Dermis blood vessel endothelial cell (primary cell): ENCODE results near the gene CUX1. TPM values are rescaled to one million over a fixed set of nuclear protein-coding genes. Genes with fewer than 3 reads are reported as not detected.

ENCODE experiments used
- DNase-seq: peaks from one replicate; pipeline ENCODE4 v3.0.0; 2010
- total RNA-seq: library from RNA; depleted of rRNA; stranded (reverse); fragments of >200 nt; gene quantifications from 2 replicates; pipeline ENCODE4 v1.2.3, GENCODE V29; 2014

Gene CUX1
- total RNA-seq, 1 donor from 2014 or later, result 39.5 TPM

- no peak for DNase-seq
Observed at GRCh38 chr7:102280521-102280920, 463.1 kb downstream of the CUX1 start.

- no peak for DNase-seq
Observed at GRCh38 chr7:102281785-102282184, 464.4 kb downstream of the CUX1 start.

- DNase-seq, result no peak
Observed at GRCh38 chr7:102282465-102283362, 465.3 kb downstream of the CUX1 start.

GRCh38 chr7:102283477-102284189 is 466.2 kb downstream of the CUX1 start:
- no peak for DNase-seq

- no peak for DNase-seq
Observed at GRCh38 chr7:102284399-102284798, 467.0 kb downstream of the CUX1 start.

GRCh38 chr7:102284891-102285539 is 467.6 kb downstream of the CUX1 start:
- DNase-seq, result no peak

- DNase-seq, result no peak
Observed at GRCh38 chr7:102285540-102286236, 468.3 kb downstream of the CUX1 start.

- DNase-seq, result peak; percentile 57
Observed at GRCh38 chr7:102286237-102287110, 469.0 kb downstream of the CUX1 start, which contains the start of gene SH2B2. Gene SH2B2 (plus strand): TSS chr7:102286868. CDS start chr7:102300551, 13,683 bp downstream.

GRCh38 chr7:102287111-102287980 is 469.9 kb downstream of the CUX1 start:
- DNase-seq, result peak; percentile 28

- DNase-seq, result no peak
Observed at GRCh38 chr7:102287981-102288278, 470.5 kb downstream of the CUX1 start.

GRCh38 chr7:102288285-102288930 is 471.0 kb downstream of the CUX1 start:
- peak; percentile 15 for DNase-seq

GRCh38 chr7:102289057-102289456 is 471.6 kb downstream of the CUX1 start:
- DNase-seq, result no peak

- DNase-seq, result no peak
Observed at GRCh38 chr7:102291056-102291915, 473.9 kb downstream of the CUX1 start.

- DNase-seq, result no peak
Observed at GRCh38 chr7:102291916-102292267, 474.5 kb downstream of the CUX1 start.

GRCh38 chr7:102292813-102293798 is 475.7 kb downstream of the CUX1 start:
- DNase-seq, result no peak

- no peak for DNase-seq
Observed at GRCh38 chr7:102294589-102294988, 477.2 kb downstream of the CUX1 start.

- no peak for DNase-seq
Observed at GRCh38 chr7:102295346-102296178, 478.1 kb downstream of the CUX1 start.
